Stomach (tissue), 9 donors: ENCODE data around the gene SNRPD1. TPM values are rescaled to one million over a fixed set of nuclear protein-coding genes. Genes with fewer than 3 reads are reported as not detected.
"Not testable (repeated sequence)": the region's sequence is repeated elsewhere in the genome, so short reads cannot be mapped to it uniquely, and the experiment has no call there.

Experiments
- DNase-seq, 2 donors: peaks; one replicate each; pipeline versions ENCODE4 v3.0.0 to v3.0.0-alpha.2; 2013 to 2019
- H3K27ac ChIP-seq, 5 donors: fragments of 200-600 bp in 4 of 5; sonication (generic) in 4 of 5; one replicate each; pipeline ENCODE4 v1.5.1; 2013 to 2019; ENCODE audit warnings: mild to moderate bottlenecking in 1 of 5, moderate library complexity in 1 of 5
- H3K27me3 ChIP-seq, 3 donors: fragments of 200-600 bp; sonication (generic); one replicate each; pipeline ENCODE4 v1.5.1; 2017 to 2019; ENCODE audit warnings: mixed run types in 1 of 3
- H3K36me3 ChIP-seq, 4 donors: fragments of 200-600 bp; sonication (generic); 1 replicate in 3 of 4; 2 replicates in 1 of 4; pipeline ENCODE4 v1.5.1; 2016 to 2019
- H3K4me1 ChIP-seq, 4 donors: fragments of 200-600 bp; sonication (generic); one replicate each; pipeline ENCODE4 v1.5.1; 2016 to 2019
- H3K4me3 ChIP-seq, 4 donors: fragments of 200-600 bp; sonication (generic) in 3 of 4; one replicate each; pipeline ENCODE4 v1.5.1; 2016 to 2019; ENCODE audit warnings: mild to moderate bottlenecking in 1 of 4
- H3K9me3 ChIP-seq, 4 donors: fragments of 200-600 bp; sonication (generic); one replicate each; pipeline ENCODE4 v1.5.1; 2016 to 2019
- EP300 ChIP-seq: sonication (generic); formaldehyde crosslinking; IDR thresholded peaks from one replicate; pipeline ENCODE4 v1.6.1; 2017; ENCODE audit warnings: antibody characterized with exemption
- POLR2A ChIP-seq, 4 donors: fragments of 450-650 bp; IDR thresholded peaks; one replicate each; pipeline ENCODE4 v1.6.1; 2016; ENCODE audit warnings: antibody characterized with exemption in 4 of 4, control low read depth in 2 of 4, mild to moderate bottlenecking in 1 of 4, moderate library complexity in 1 of 4
- POLR2AphosphoS5 ChIP-seq, 3 donors: sonication (generic); formaldehyde crosslinking; IDR thresholded peaks; one replicate each; pipeline ENCODE4 v1.6.1; 2016; ENCODE audit warnings: antibody characterized with exemption in 3 of 3
- WGBS, 5 donors: extraction: QIAGEN DNeasy Blood & Tissue Kit in 3 of 5; methylation state at CpG; one replicate each; pipeline versions ENCODE4 v1.1.5 to v1.1.7; 2013 to 2018; 5-methylcytosine and 5-hydroxymethylcytosine counted together
- intact Hi-C: fragments of 100-400 bp; cut with DNase I; formaldehyde crosslinking; loops from one replicate; pipeline ENCODE4 v1.15.1; 2023; ENCODE audit warnings: low total_unique reads
- polyA plus RNA-seq, 3 donors: library from polyadenylated mRNA; stranded (reverse); fragments of 200-250 nt; gene quantifications; one replicate each; pipeline ENCODE4 v1.2.3, GENCODE V29; 2013
- total RNA-seq, 5 donors: library from RNA; depleted of rRNA; stranded (reverse); fragments of >200 nt; gene quantifications; one replicate each; pipeline versions ENCODE4 v1.1.0 to v1.2.3, GENCODE V29; 2014 to 2016
- TF ChIP-seq, protein P1 (sequence below), 7 experiments: fragments of 450-650 bp in 4 of 7; fragments of 200-600 bp in 3 of 7; sonication (generic) in 3 of 7; IDR thresholded peaks; one replicate each; pipeline ENCODE4 v1.5.1; 2016 to 2019; ENCODE audit warnings: antibody characterized with exemption in 7 of 7, control low read depth in 2 of 7, mild to moderate bottlenecking in 1 of 7
- donor health status: healthy with polysubstance abuse.
- donor health status: Bipolar disorder and iron deficiency.
- donor health status: healthy.

The SNRPD1 gene
- total and polyA plus RNA-seq, 8 donors = 0.45 to 27.4 (median 12.2) TPM

DNA sequence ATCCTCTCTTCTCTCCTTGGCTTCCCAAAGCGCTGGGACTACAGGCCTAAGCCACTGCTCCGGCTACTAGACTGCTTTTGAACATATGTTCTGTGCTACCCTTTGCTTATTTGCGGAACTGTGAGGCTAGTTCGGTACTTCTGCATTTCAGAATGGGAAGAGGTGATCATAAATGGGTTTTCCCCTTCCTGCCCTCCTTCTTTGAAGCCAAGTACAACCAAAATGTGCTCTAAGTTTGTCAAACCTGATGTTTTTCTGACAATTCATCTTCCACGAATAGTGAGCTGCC, 9.9 kb upstream of the SNRPD1 start:
- WGBS, 5 donors = 81 to 90% (median 88%) methylated on average over 5 of the region's 5 CpGs
- TF ChIP-seq POLR2AphosphoS5 (IDR thresholded peaks at IDR 0.05) = no peak
- H3K4me1 ChIP-seq = peaks cover 17 to 45% (median 26%) of the 10 kb centered on the region in 4 donors
- no peaks in the 10 kb centered on the region for H3K27me3 ChIP-seq
- intact Hi-C loops = no loop called here
- H3K9me3 ChIP-seq = no peaks in the 10 kb centered on the region
- H3K36me3 ChIP-seq = no peaks in the 10 kb centered on the region
- peak overlapping the region in 2 of 5 donors; percentile 28 to 60 for H3K27ac ChIP-seq
- peak in 1 of 2 donors; percentile 23 for DNase-seq
- no peak overlapping the region for H3K4me3 ChIP-seq

DNA sequence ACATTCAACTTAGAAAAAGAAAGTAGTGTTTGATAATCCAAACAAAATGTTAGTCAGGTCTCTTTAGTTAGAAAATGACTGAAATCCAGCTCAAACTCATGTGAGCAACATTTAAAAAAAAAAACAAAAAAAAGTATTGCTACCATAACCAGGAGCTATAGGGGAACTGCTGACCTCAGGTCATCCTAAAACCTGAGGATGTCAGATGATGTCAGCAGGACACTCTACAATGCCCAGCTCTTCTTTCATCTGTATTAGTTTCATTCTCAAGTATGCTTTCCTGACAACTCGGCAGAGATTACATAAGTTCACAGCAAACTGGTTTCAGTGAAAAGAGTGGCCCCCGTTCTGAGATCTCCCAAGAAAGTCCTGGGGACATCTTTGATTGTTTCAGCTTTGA, 7.4 kb upstream of the SNRPD1 start:
- no peak overlapping the region for H3K4me3 ChIP-seq
- WGBS, 5 donors = 7 to 26% (median 16%) methylated on average over 2 of the region's 2 CpGs
- no peaks in the 10 kb centered on the region for H3K36me3 ChIP-seq
- H3K9me3 ChIP-seq = no peaks in the 10 kb centered on the region
- peaks cover 5 to 21% (median 7%) of the 10 kb centered on the region in 4 donors for H3K4me1 ChIP-seq
- intact Hi-C loops = no loop called here
- H3K27me3 ChIP-seq = no peaks in the 10 kb centered on the region
- peak overlapping the region; percentile 19 to 86 (median 58) for H3K27ac ChIP-seq
- DNase-seq = peak in 1 of 2 donors; percentile 11
- no peak for TF ChIP-seq EP300
- no peak for TF ChIP-seq POLR2A (IDR thresholded peaks at IDR 0.05)
- TF ChIP-seq POLR2AphosphoS5 (IDR thresholded peaks at IDR 0.05) = no peak
- TF ChIP-seq, protein P1, sequence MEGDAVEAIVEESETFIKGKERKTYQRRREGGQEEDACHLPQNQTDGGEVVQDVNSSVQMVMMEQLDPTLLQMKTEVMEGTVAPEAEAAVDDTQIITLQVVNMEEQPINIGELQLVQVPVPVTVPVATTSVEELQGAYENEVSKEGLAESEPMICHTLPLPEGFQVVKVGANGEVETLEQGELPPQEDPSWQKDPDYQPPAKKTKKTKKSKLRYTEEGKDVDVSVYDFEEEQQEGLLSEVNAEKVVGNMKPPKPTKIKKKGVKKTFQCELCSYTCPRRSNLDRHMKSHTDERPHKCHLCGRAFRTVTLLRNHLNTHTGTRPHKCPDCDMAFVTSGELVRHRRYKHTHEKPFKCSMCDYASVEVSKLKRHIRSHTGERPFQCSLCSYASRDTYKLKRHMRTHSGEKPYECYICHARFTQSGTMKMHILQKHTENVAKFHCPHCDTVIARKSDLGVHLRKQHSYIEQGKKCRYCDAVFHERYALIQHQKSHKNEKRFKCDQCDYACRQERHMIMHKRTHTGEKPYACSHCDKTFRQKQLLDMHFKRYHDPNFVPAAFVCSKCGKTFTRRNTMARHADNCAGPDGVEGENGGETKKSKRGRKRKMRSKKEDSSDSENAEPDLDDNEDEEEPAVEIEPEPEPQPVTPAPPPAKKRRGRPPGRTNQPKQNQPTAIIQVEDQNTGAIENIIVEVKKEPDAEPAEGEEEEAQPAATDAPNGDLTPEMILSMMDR (IDR thresholded peaks at IDR 0.05) = no peak

DNA sequence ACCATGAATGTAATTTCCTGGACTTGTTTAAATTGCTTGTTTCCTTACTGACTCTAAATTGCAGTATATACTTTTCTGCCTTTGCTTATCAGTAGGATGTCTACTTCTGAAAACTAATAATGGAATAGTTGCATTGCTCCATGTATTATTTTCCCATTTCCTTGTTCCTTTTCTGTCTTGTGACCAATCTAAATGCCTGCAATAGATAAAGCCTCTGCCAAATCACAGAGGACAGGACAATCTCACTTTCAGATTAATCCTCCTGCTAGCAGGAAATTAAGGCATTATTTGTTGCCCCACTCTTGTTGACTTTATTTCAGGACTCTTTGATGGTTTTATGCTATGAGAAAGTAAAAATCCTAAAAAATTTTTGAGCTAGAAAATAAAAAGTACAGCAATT, 6.9 kb upstream of the SNRPD1 start:
- Histone ChIP-seq H3K9me3 (no peaks in the 10 kb centered on the region), H3K4me3 (no peak overlapping the region), H3K27ac (peak overlapping the region in 4 of 5 donors; percentile 35 to 86 (median 64)), H3K36me3 (no peaks in the 10 kb centered on the region), H3K4me1 (peaks cover 4 to 20% (median 6%) of the 10 kb centered on the region in 4 donors), H3K27me3 (no peaks in the 10 kb centered on the region)
- intact Hi-C loops = no loop called here
- TF ChIP-seq, protein P1 (IDR thresholded peaks at IDR 0.05) = no peak
- TF ChIP-seq EP300 (no peak), POLR2A (IDR thresholded peaks at IDR 0.05) (no peak), POLR2AphosphoS5 (IDR thresholded peaks at IDR 0.05) (peak in 2 of 3 donors; percentile 34 to 66)
- DNase-seq = peak in 1 of 2 donors; percentile 31

DNA sequence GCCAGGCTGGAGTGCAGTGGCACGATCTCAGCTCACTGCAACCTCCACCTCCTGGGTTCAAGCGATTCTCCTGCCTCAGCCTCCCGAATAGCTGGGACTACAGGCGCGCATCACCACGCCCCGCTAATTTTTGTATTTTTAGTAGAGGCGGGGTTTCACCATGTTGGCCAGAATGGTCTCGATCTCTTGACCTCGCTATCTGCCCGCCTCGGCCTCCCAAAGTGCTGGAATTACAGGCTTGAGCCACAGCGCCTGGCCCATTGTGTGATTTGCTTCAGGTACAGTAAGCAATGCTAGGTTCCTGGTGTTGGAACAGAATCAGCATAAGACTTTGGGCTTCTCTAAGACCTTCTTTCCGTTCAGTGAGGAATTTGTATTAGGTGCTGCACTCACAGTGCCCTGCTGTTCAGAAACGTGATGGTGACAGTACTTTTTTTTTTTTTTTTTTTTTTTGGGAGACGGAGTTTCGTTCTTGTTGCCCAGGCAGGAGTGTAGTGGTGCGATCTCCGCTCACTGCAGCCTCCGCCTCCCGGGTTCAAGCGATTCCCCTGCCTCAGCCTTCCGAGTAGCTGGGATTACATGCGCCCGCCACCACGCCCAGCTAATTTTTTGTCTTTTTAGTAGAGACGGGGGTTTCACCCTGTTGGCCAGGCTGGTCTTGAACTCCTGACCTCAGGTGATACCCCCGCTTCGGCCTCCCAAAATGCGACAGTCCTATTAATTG, 551 bp upstream of the SNRPD1 start:
- DNase-seq = peak in 1 of 2 donors; percentile 13
- peak overlapping the region; percentile 70 to 97 (median 84) for H3K4me3 ChIP-seq

DNA sequence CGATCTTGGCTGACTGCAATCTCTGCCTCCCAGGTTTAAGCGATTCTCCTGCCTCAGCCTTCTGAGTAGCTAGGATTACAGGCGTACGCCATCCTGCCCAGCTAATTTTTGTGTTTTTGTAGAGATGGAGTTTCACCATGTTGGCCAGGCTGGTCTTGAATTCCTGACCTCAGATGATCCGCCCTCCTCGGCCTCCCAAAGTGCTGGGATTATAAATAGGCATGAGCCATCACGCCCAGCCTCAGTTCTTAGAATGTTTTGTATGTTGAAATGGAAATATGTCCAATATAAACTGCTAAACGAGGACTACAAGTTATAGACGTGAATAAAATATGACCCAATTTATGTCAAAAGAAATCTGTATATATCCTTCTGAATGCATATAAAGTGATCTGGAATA, 9.5 kb downstream of the SNRPD1 start:
- H3K4me1 ChIP-seq, H3K27ac ChIP-seq, intact Hi-C loops, H3K27me3 ChIP-seq, H3K4me3 ChIP-seq, DNase-seq, H3K9me3 ChIP-seq: not testable (repeated sequence)
- peaks cover 38 to 67% (median 62%) of the 10 kb centered on the region in 4 donors for H3K36me3 ChIP-seq
- 92 to 96% (median 95%) methylated on average over 9 of the region's 9 CpGs for WGBS, 5 donors

More for the DNA sequence above, 551 bp upstream of the SNRPD1 start:
- not testable (repeated sequence) for H3K9me3 ChIP-seq, H3K27me3 ChIP-seq
- WGBS, 5 donors = 50 to 58% (median 56%) methylated on average over 28 to 30 of the region's 30 CpGs
- intact Hi-C loops = loop anchor here (10.0 kb wide), 1 partner anchor 133 kb away; the partner anchor contains the start of gene MIB1
- H3K36me3 ChIP-seq = peaks cover 0 to 15% (median 10%) of the 10 kb centered on the region in 4 donors
- peaks cover 8 to 32% (median 23%) of the 10 kb centered on the region in 4 donors for H3K4me1 ChIP-seq
- peak overlapping the region; percentile 2 to 93 (median 87) for H3K27ac ChIP-seq
